Transverse colon (tissue), 4 donors: ENCODE results near the gene SOD3. TPM values are rescaled to one million over a fixed set of nuclear protein-coding genes. Genes with fewer than 3 reads are reported as not detected.

Experiments
- DNase-seq: peaks from one replicate; pipeline ENCODE4 v3.0.0-alpha.2; 2019
- H3K27ac ChIP-seq, 4 donors: fragments of 200-600 bp; sonication (generic); 2 replicates each; pipeline ENCODE4 v1.5.1; 2016 to 2018; ENCODE audit warnings: inconsistent platforms in 4 of 4
- H3K27me3 ChIP-seq: fragments of 200-600 bp; sonication (generic); 2 replicates; pipeline ENCODE4 v1.5.1; 2017; ENCODE audit warnings: inconsistent platforms
- H3K36me3 ChIP-seq, 4 donors: fragments of 200-600 bp; sonication (generic); 2 replicates each; pipeline ENCODE4 v1.5.1; 2017 to 2019; ENCODE audit warnings: inconsistent platforms in 4 of 4
- H3K4me1 ChIP-seq, 4 donors: fragments of 200-600 bp; sonication (generic); 2 replicates each; pipeline ENCODE4 v1.5.1; 2017 to 2020; ENCODE audit warnings: inconsistent platforms in 4 of 4
- H3K4me3 ChIP-seq, 4 donors: fragments of 200-600 bp; sonication (generic); 1 replicate in 1 of 4; 2 replicates in 3 of 4; pipeline versions ENCODE4 v1.5.1 to v1.6.1; 2017 to 2019; ENCODE audit warnings: inconsistent platforms in 4 of 4
- H3K9me3 ChIP-seq, 2 donors: fragments of 200-600 bp; sonication (generic); 2 replicates each; pipeline ENCODE4 v1.5.1; 2017 to 2019; ENCODE audit warnings: inconsistent platforms in 2 of 2
- CTCF ChIP-seq, 5 experiments: fragments of 200-600 bp in 3 of 5; fragments of 450-650 bp in 2 of 5; sonication (generic) in 3 of 5; IDR thresholded peaks; 1 replicate in 2 of 5; 2 replicates in 3 of 5; pipeline ENCODE4 v1.5.1; 2016 to 2017; ENCODE audit warnings: antibody characterized with exemption in 5 of 5, inconsistent platforms in 3 of 5, mild to moderate bottlenecking in 2 of 5, moderate library complexity in 1 of 5
- EP300 ChIP-seq: sonication (generic); formaldehyde crosslinking; IDR thresholded peaks from one replicate; pipeline ENCODE4 v1.6.1; 2017; ENCODE audit warnings: antibody characterized with exemption, low read depth
- POLR2A ChIP-seq: fragments of 450-650 bp; IDR thresholded peaks from one replicate; pipeline ENCODE4 v1.6.1; 2016; ENCODE audit warnings: antibody characterized with exemption, mild to moderate bottlenecking, moderate library complexity
- POLR2AphosphoS5 ChIP-seq, 3 donors: sonication (generic); formaldehyde crosslinking; IDR thresholded peaks; one replicate each; pipeline ENCODE4 v1.6.1; 2016; ENCODE audit warnings: antibody characterized with exemption in 3 of 3
- WGBS, 2 donors: methylation state at CpG; one replicate each; pipeline ENCODE4 v1.1.5; 2018; ENCODE audit warnings: low coverage in 1 of 2; 5-methylcytosine and 5-hydroxymethylcytosine counted together
- in situ Hi-C, 4 donors: fragments of 200-750 bp; cut with MboI; loops; one replicate each; pipeline versions ENCODE4 v1.15.0 to v1.15.1; 2017; ENCODE audit warnings: low sequenced_read_pairs in 3 of 4, low pct_ligation_motif_present in 1 of 4, low pct_unique_long_range_greater_than_20kb in 1 of 4
- intact Hi-C: fragments of 100-400 bp; cut with DNase I; formaldehyde crosslinking; loops from one replicate; pipeline ENCODE4 v1.15.1; 2023; ENCODE audit warnings: low total_unique reads
- total RNA-seq, 4 donors: library from RNA; depleted of rRNA; stranded (reverse); fragments of >200 nt; gene quantifications; one replicate each; pipeline ENCODE4 v1.1.0, GENCODE V29; 2016

SOD3 gene
- total RNA-seq, 4 donors from 2014 or later, result 27.7 to 112 (median 71.7) TPM

GRCh38 chr4:24808955-24809354 is 13.6 kb downstream of the SOD3 start:
- in situ Hi-C loops, result loop anchor here in 1 of 4 donors (25.0 kb wide), 1 partner anchor 322 kb away; no protein-coding TSS in a partner anchor
- no peak overlapping the region for H3K27ac ChIP-seq
- DNase-seq, result no peak
- intact Hi-C loops, result no loop called here
- TF ChIP-seq CTCF (IDR thresholded peaks at IDR 0.05) (no peak), POLR2A (no peak), EP300 (no peak), POLR2AphosphoS5 (IDR thresholded peaks at IDR 0.05) (no peak)
- H3K4me1 ChIP-seq, result peaks cover 0 to 3% (median 1%) of the 10 kb centered on the region in 4 donors
- 89% methylated on average over 6 of the region's 6 CpGs; no CpG with 5 or more reads in 1 of the 2 donors for WGBS, 2 donors
- H3K4me3 ChIP-seq, result no peak overlapping the region
- H3K9me3 ChIP-seq, result no peaks in the 10 kb centered on the region
- H3K27me3 ChIP-seq, result no peaks in the 10 kb centered on the region
- no peaks in the 10 kb centered on the region for H3K36me3 ChIP-seq

GRCh38 chr4:24809376-24809775 is 14.0 kb downstream of the SOD3 start:
- no peaks in the 10 kb centered on the region for H3K27me3 ChIP-seq
- TF ChIP-seq POLR2A, result no peak
- TF ChIP-seq CTCF (IDR thresholded peaks at IDR 0.05), result no peak
- no peak for TF ChIP-seq EP300
- TF ChIP-seq POLR2AphosphoS5 (IDR thresholded peaks at IDR 0.05), result no peak
- H3K27ac ChIP-seq, result peak overlapping the region in 3 of 4 donors; percentile 11 to 56 (median 49)
- H3K4me1 ChIP-seq, result peaks cover 0 to 3% (median 1%) of the 10 kb centered on the region in 4 donors
- H3K9me3 ChIP-seq, result no peaks in the 10 kb centered on the region
- H3K4me3 ChIP-seq, result no peak overlapping the region
- intact Hi-C loops (no loop called here), in situ Hi-C loops (loop anchor here in 1 of 4 donors (25.0 kb wide), 1 partner anchor 322 kb away; no protein-coding TSS in a partner anchor)
- DNase-seq, result no peak
- H3K36me3 ChIP-seq, result no peaks in the 10 kb centered on the region
- 78% methylated on average over 2 of the region's 2 CpGs; no CpG with 5 or more reads in 1 of the 2 donors for WGBS, 2 donors

GRCh38 chr4:24809815-24810405 is 14.5 kb downstream of the SOD3 start:
- no peak for DNase-seq
- Histone ChIP-seq H3K4me3 (no peak overlapping the region), H3K27ac (peak overlapping the region in 3 of 4 donors; percentile 11 to 56 (median 49)), H3K9me3 (no peaks in the 10 kb centered on the region), H3K4me1 (peaks cover 0 to 3% (median 1%) of the 10 kb centered on the region in 4 donors), H3K36me3 (no peaks in the 10 kb centered on the region), H3K27me3 (no peaks in the 10 kb centered on the region)
- intact Hi-C loops, result no loop called here
- in situ Hi-C loops, result loop anchor here in 1 of 4 donors (25.0 kb wide), 1 partner anchor 323 kb away; no protein-coding TSS in a partner anchor
- 74 to 77% methylated on average over 4 to 6 of the region's 6 CpGs for WGBS, 2 donors
- TF ChIP-seq CTCF (IDR thresholded peaks at IDR 0.05) (no peak), POLR2A (no peak), POLR2AphosphoS5 (IDR thresholded peaks at IDR 0.05) (no peak), EP300 (no peak)

- H3K27me3 ChIP-seq, result no peaks in the 10 kb centered on the region
- H3K4me3 ChIP-seq, result no peak overlapping the region
- WGBS, 2 donors, result 77 to 89% methylated on average over 6 of the region's 6 CpGs
- peaks cover 0 to 3% (median 1%) of the 10 kb centered on the region in 4 donors for H3K4me1 ChIP-seq
- DNase-seq, result no peak
- TF ChIP-seq CTCF (IDR thresholded peaks at IDR 0.05), result no peak
- no peak for TF ChIP-seq EP300
- no peak for TF ChIP-seq POLR2A
- no peak for TF ChIP-seq POLR2AphosphoS5 (IDR thresholded peaks at IDR 0.05)
- in situ Hi-C loops (loop anchor here in 1 of 4 donors (25.0 kb wide), 1 partner anchor 324 kb away; no protein-coding TSS in a partner anchor), intact Hi-C loops (no loop called here)
- H3K36me3 ChIP-seq, result no peaks in the 10 kb centered on the region
- H3K27ac ChIP-seq, result peak overlapping the region in 1 of 4 donors; percentile 25
- H3K9me3 ChIP-seq, result no peaks in the 10 kb centered on the region
Measured at GRCh38 chr4:24810871-24811631, 15.7 kb downstream of the SOD3 start.
